Measurements from ENCODE around the gene FAM83G. TPM values are rescaled to one million over a fixed set of nuclear protein-coding genes. Genes with fewer than 3 reads are reported as not detected.

Gene FAM83G
- total RNA-seq, 3 donors from 2014 or later, result 1.8 to 11.0 (median 7.2) TPM

GRCh38 chr17:18948476-18949006, 56.0 kb downstream of the FAM83G start:
- DNase-seq (ENCODE audit: low spot score in 2 of 2), result no peak
- intact Hi-C loops (cut with DNase I; ENCODE audit: low total_unique reads), result no loop called here
- Histone ChIP-seq H3K27ac (no peak overlapping the region), H3K36me3 (no peaks in the 10 kb centered on the region), H3K27me3 (peaks cover 0 to 15% of the 10 kb centered on the region in 2 donors), H3K9me3 (no peaks in the 10 kb centered on the region), H3K4me1 (no peaks in the 10 kb centered on the region), H3K4me3 (no peak overlapping the region)
- TF ChIP-seq, protein P1, sequence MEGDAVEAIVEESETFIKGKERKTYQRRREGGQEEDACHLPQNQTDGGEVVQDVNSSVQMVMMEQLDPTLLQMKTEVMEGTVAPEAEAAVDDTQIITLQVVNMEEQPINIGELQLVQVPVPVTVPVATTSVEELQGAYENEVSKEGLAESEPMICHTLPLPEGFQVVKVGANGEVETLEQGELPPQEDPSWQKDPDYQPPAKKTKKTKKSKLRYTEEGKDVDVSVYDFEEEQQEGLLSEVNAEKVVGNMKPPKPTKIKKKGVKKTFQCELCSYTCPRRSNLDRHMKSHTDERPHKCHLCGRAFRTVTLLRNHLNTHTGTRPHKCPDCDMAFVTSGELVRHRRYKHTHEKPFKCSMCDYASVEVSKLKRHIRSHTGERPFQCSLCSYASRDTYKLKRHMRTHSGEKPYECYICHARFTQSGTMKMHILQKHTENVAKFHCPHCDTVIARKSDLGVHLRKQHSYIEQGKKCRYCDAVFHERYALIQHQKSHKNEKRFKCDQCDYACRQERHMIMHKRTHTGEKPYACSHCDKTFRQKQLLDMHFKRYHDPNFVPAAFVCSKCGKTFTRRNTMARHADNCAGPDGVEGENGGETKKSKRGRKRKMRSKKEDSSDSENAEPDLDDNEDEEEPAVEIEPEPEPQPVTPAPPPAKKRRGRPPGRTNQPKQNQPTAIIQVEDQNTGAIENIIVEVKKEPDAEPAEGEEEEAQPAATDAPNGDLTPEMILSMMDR (IDR thresholded peaks at IDR 0.05), result no peak
- TF ChIP-seq POLR2A (IDR thresholded peaks at IDR 0.05) (no peak), POLR2AphosphoS5 (IDR thresholded peaks at IDR 0.05) (no peak)

DNA sequence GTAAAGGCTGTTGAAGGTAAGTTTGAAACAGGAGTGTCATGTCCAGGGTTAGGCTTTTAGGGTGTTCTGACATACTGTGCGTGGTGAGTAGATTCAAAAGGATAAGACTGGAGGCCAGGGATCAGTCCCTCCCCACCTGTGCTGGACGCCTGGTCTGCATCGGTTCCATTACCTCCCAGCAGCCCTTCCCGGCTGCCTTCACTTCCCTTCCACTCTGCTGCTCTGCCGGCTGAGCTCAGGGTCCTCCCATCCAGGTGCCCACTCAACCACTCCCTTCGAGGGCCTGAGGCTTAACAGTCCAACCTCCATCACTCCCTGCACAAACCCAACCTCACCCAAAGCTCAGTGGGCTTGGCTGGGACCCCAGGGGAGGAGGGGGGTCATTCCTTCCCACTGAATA, 56.7 kb downstream of the FAM83G start:
- Histone ChIP-seq H3K36me3 (no peaks in the 10 kb centered on the region), H3K9me3 (no peaks in the 10 kb centered on the region), H3K27ac (no peak overlapping the region), H3K27me3 (peaks cover 0 to 15% of the 10 kb centered on the region in 2 donors), H3K4me1 (no peaks in the 10 kb centered on the region), H3K4me3 (no peak overlapping the region)
- intact Hi-C loops (cut with DNase I; ENCODE audit: low total_unique reads), result no loop called here
- TF ChIP-seq POLR2AphosphoS5 (IDR thresholded peaks at IDR 0.05) (no peak), POLR2A (IDR thresholded peaks at IDR 0.05) (no peak)
- TF ChIP-seq, protein P1 (IDR thresholded peaks at IDR 0.05), result no peak
- no peak for DNase-seq (ENCODE audit: low spot score in 2 of 2)

GRCh38 chr17:18946536-18946935, 58.0 kb downstream of the FAM83G start:
- no peaks in the 10 kb centered on the region for H3K36me3 ChIP-seq
- no peak for DNase-seq (ENCODE audit: low spot score in 2 of 2)
- TF ChIP-seq POLR2AphosphoS5 (IDR thresholded peaks at IDR 0.05), result no peak
- no peak for TF ChIP-seq POLR2A (IDR thresholded peaks at IDR 0.05)
- TF ChIP-seq, protein P1 (IDR thresholded peaks at IDR 0.05), result no peak
- H3K4me1 ChIP-seq, result no peaks in the 10 kb centered on the region
- intact Hi-C loops (cut with DNase I; ENCODE audit: low total_unique reads), result no loop called here
- no peaks in the 10 kb centered on the region for H3K9me3 ChIP-seq
- no peak overlapping the region for H3K27ac ChIP-seq
- no peak overlapping the region for H3K4me3 ChIP-seq
- peaks cover 0 to 15% of the 10 kb centered on the region in 2 donors for H3K27me3 ChIP-seq

DNA sequence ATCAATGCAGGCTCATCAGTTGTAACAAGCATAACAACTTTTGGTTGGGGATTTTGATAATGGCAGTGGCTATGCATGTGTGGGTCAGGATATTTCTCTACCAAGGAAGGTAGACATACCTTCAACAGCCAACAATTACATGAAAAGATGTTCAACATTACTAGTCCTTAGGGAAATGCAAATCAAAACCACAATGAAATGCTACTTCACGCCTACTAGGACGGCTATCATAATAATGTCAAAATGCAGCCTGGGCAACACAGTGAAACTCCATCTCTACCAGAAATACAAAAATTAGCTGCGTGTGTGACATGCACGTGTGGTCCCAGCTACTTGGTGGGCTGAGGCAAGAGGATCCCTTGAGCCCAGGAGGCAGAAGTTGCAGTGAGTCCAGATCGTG, 59.9 kb downstream of the FAM83G start:
- intact Hi-C loops (cut with DNase I; ENCODE audit: low total_unique reads), result no loop called here
- DNase-seq (ENCODE audit: low spot score in 2 of 2), result no peak

DNA sequence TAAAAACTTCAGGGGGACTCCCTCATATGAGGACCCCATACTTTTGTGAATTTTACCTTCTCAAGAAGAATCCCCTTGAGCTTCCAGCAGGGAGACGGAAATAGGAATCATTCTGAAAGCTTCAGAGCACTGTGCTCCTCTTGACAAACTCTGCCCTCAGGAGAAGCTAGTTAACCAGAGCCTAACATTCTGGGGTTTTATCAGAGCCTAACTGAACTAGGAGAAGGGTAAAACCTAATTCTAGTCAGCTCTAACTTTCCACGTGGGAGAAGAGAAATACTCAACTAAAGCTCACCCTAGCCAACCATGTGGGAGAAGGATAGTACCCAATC, 65.9 kb downstream of the FAM83G start:
- H3K36me3 ChIP-seq, result no peaks in the 10 kb centered on the region
- H3K9me3 ChIP-seq, result no peaks in the 10 kb centered on the region
- DNase-seq (ENCODE audit: low spot score in 2 of 2), result no peak
- H3K4me1 ChIP-seq, result no peaks in the 10 kb centered on the region
- no peaks in the 10 kb centered on the region for H3K27me3 ChIP-seq
- intact Hi-C loops (cut with DNase I; ENCODE audit: low total_unique reads), result no loop called here
- H3K27ac ChIP-seq, result no peak overlapping the region
- TF ChIP-seq, protein P1 (IDR thresholded peaks at IDR 0.05), result no peak
- no peak overlapping the region for H3K4me3 ChIP-seq

More for the DNA sequence above, 59.9 kb downstream of the FAM83G start:
- Histone ChIP-seq H3K4me3 (no peak overlapping the region), H3K27ac (no peak overlapping the region), H3K9me3 (no peaks in the 10 kb centered on the region), H3K36me3 (no peaks in the 10 kb centered on the region), H3K27me3 (peaks cover 0 to 15% of the 10 kb centered on the region in 2 donors), H3K4me1 (no peaks in the 10 kb centered on the region)
- TF ChIP-seq POLR2A (IDR thresholded peaks at IDR 0.05), result no peak
- TF ChIP-seq POLR2AphosphoS5 (IDR thresholded peaks at IDR 0.05), result no peak
- TF ChIP-seq, protein P1 (IDR thresholded peaks at IDR 0.05), result no peak
